ENCODE measurements around the gene GTF3C5.

The GTF3C5 gene

DNA sequence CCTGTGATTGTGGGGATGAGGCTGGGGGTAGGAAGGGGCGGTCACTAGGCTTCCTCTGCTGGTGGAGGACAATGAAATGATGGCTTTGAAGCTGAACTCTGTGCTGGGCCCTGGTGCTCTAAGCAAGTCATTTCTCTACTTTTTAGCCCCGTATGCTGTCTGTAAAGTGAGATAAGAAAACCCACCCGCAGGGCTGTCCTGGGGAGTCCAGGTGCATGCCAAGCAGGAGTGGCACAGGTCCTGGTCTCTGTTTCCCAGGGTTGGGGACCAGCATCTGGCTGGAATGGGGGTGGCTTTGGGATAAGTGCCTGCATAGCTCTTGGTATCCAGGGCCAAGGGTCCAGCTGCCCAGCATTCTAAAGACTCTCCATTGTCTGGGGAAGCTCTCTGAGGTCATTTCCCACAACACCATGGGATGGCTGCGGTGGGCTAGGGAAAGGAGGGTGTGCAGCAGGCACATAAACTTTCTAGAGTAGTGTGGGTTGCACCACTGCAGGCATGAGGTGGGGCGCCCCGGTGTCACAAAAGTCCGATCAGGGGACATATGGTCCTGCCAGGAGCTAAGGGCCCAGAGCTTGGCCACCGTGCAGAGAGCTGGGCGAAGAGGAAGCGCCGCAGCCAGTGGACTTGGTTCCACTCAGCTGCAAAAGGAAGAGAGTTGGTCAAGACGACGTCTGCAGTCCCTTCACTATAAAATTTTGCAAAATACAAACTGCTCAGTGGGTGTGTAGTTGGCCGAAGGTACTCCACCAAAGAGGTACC is 25.6 kb upstream of the GTF3C5 start:
- H3K36me3 Mint-ChIP-seq (ENCODE audit: low read depth), result no peaks in the 10 kb centered on the region
- no peak overlapping the region for H3K27ac Mint-ChIP-seq
- H3K4me3 Mint-ChIP-seq, result no peak overlapping the region
- no peaks in the 10 kb centered on the region for H3K4me1 Mint-ChIP-seq (ENCODE audit: low read depth)
- no peaks in the 10 kb centered on the region for H3K9me3 Mint-ChIP-seq
- peaks cover 71% of the 10 kb centered on the region for H3K27me3 Mint-ChIP-seq
- DNase-seq, result no peak

DNA sequence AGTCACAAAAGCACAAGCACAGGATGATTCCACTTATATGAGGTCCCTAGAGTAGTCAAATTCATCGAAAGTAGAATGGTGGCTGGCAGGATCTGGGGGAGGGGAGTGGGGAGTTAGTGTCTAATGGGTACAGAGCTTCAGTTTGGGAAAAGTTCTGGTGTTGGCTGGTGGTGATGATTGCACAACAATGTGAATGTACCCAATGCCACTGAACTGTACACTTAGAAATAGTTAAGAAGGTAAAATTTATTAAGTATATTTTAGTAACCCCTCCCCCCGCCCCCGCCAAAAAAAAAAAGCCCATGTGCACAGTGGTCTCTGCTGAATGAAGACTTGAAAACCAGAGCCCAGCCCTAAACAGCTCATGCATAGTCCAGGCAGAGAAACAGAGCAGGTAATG is 24.8 kb upstream of the GTF3C5 start:
- Mint-ChIP-seq H3K9me3 (no peaks in the 10 kb centered on the region), H3K27ac (no peak overlapping the region), H3K4me1 (ENCODE audit: low read depth) (no peaks in the 10 kb centered on the region)

DNA sequence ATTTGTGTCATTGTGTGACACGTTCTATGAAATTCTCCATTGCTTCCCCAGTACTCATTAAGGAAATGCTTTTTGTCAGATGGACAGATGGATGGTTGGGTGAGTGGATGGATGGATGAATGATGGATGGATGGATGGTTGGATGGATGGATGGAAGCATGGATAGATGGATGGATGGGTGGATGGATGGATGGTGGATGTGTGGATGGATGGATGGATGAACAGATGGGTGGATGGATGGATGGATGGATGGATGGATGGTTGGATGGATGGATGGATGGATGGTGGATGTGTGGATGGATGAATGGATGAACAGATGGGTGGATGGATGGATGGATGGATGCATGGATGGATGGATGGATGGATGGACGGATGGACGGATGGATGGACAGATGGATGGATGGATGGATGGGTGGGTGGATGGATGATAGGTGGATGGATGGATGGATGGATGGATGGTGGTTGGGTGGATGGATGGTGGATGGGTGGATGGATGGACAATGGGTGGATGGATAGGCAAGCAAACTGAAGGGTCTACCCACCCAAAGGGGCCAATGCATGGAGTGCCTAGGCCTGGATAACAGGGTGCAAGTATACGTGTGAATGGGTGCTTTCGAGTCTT is 24.0 kb upstream of the GTF3C5 start:
- DNase-seq, result no peak
- Mint-ChIP-seq H3K9me3 (no peaks in the 10 kb centered on the region), H3K36me3 (ENCODE audit: low read depth) (no peaks in the 10 kb centered on the region), H3K4me3 (no peak overlapping the region), H3K27me3 (peaks cover 65% of the 10 kb centered on the region), H3K4me1 (ENCODE audit: low read depth) (no peaks in the 10 kb centered on the region), H3K27ac (no peak overlapping the region)

More for the DNA sequence above, 24.8 kb upstream of the GTF3C5 start:
- Mint-ChIP-seq H3K27me3 (peaks cover 65% of the 10 kb centered on the region), H3K4me3 (no peak overlapping the region), H3K36me3 (ENCODE audit: low read depth) (no peaks in the 10 kb centered on the region)
- no peak for DNase-seq

DNA sequence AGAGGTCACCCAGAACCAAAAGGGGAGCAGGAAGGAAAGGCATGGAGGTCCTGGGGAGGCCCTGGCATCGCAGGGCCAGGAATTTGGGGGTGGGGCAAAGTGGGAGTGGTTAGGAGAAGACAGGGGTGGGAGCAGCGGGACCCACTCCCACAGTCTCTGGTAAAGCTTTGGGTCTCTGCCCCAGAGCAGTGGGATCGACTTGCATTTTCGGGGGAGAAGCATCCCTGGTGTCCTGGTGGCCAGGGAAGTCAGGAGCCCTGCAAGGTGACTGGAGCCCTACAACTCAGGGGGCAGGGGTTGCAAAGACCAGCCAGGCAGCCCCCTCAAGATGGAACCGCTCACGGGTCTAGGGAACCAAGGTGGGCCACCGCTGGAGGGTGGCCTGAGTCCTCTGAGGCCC is 22.4 kb upstream of the GTF3C5 start:
- no peaks in the 10 kb centered on the region for H3K4me1 Mint-ChIP-seq (ENCODE audit: low read depth)
- no peak overlapping the region for H3K4me3 Mint-ChIP-seq
- DNase-seq, result no peak
- H3K27ac Mint-ChIP-seq, result no peak overlapping the region
- H3K9me3 Mint-ChIP-seq, result no peaks in the 10 kb centered on the region
- no peaks in the 10 kb centered on the region for H3K36me3 Mint-ChIP-seq (ENCODE audit: low read depth)
- H3K27me3 Mint-ChIP-seq, result peaks cover 50% of the 10 kb centered on the region

DNA sequence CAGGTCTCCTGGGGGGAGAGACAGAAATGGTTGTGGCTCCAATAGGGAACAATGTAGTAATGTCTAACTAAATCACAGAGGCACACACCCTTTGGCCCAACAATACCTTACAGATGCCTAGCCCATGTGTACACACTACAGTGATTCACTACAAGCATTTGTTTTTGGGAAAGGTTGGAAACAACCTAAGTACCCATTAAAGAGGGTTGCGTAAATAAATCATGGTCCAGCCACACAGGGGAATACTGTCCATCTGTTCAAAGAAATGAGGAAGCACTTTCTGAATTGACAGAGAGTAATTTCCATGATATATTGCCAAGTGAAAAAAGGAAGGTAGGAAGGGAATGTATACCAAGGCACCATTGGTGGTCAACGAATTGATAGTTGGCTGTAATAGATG is 22.0 kb upstream of the GTF3C5 start:
- no peak overlapping the region for H3K4me3 Mint-ChIP-seq
- no peaks in the 10 kb centered on the region for H3K4me1 Mint-ChIP-seq (ENCODE audit: low read depth)
- H3K27ac Mint-ChIP-seq, result no peak overlapping the region
- DNase-seq, result no peak
- H3K9me3 Mint-ChIP-seq, result no peaks in the 10 kb centered on the region
- H3K27me3 Mint-ChIP-seq, result peaks cover 46% of the 10 kb centered on the region
- H3K36me3 Mint-ChIP-seq (ENCODE audit: low read depth), result no peaks in the 10 kb centered on the region

DNA sequence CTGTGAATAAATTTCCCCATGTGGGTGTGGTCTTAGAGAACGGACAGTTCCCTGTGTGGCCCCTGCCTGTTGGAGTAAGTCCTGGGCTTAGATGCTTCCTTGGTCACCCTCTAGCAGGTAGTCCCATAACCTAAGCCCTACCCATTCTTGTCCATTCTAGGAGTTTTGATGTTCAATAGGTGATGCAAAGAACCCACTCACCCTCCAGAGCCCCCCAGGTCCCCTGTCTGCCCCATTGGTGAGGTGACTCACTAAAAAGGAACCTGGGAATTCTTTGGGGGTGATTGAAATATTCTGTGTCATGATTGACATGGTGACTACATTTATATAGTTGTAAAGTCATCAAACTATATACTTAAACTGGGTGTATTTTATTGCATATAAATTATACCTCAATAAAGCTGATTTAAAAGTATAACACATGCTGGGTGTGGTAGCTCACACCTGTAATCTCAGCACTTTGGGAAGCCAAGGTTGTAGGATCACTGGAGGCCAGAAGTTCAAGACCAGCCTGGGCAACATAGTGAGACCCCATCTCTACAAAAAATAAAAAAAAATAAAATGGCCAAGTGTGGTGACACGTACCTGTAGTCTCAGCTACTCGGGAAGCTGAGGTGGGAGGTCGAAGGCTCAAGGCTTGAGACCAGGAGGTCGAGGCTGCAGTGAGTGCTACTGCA is 20.8 kb upstream of the GTF3C5 start:
- Mint-ChIP-seq H3K9me3 (peaks cover 3% of the 10 kb centered on the region), H3K36me3 (ENCODE audit: low read depth) (no peaks in the 10 kb centered on the region), H3K27me3 (peaks cover 34% of the 10 kb centered on the region), H3K4me1 (ENCODE audit: low read depth) (no peaks in the 10 kb centered on the region), H3K4me3 (no peak overlapping the region), H3K27ac (no peak overlapping the region)
- DNase-seq, result no peak

DNA sequence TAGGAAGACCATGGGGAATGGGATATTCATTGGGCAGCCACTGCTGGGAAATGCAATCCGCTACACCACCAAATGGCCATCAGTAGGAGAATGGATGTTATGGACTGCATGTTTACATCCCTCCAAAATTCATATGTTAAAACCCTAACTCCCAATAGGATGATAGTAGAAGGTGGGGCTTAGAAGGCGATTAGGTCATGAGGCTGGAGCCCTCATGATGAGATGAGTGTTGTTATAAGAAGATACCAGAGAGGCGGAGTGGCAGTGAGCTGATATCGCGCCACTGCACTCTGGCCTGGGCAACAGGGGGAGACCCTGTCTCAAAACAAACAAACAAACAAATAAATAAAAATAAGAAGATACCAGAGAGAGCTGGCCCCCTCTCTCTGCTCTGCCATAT is 16.1 kb upstream of the GTF3C5 start:
- Mint-ChIP-seq H3K27ac (no peak overlapping the region), H3K9me3 (peaks cover 7% of the 10 kb centered on the region), H3K4me1 (ENCODE audit: low read depth) (no peaks in the 10 kb centered on the region), H3K4me3 (no peak overlapping the region), H3K27me3 (peaks cover 7% of the 10 kb centered on the region), H3K36me3 (ENCODE audit: low read depth) (no peaks in the 10 kb centered on the region)
- DNase-seq, result no peak

DNA sequence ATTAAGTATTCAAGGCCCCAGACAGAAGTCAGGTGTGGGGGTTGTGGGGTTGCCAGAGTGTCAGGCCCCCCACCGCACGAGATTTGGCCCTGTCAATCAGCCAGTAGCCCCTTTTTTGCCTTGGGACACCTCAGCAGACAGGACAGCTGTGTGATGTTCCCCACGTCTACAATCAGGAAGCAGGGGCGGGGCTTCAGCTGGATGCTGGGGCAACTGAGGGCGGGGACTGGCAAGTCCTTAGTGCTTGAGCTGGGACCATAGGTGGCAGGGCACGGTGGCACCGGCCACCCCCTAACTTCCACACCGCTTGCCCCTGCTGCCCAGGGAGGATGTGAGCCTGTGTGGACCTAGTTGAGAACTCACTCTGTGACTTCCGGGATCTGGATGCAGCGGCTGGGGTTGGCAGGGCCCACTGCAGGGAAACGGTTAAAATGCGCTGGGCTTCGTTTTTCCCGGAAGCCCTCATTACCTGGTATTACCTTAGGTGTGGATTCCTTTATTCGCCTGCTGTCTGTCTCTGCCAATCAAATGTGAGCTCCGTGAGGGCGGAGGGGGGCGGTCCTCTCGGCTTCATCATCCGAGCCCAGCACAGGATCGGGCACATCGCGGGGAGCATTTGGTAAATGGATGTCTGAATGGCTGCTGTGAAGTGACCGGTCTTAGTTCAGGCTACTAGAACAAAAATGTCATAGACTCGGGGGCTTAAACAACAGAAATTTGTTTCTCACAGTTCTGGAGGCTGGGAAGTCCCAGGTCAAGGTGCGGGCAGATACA is 7.5 kb upstream of the GTF3C5 start:
- no peaks in the 10 kb centered on the region for H3K36me3 Mint-ChIP-seq (ENCODE audit: low read depth)
- H3K4me1 Mint-ChIP-seq (ENCODE audit: low read depth), result peaks cover 17% of the 10 kb centered on the region
- H3K27ac Mint-ChIP-seq, result no peak overlapping the region
- H3K4me3 Mint-ChIP-seq, result no peak overlapping the region
- no peaks in the 10 kb centered on the region for H3K9me3 Mint-ChIP-seq
- peak; percentile 43 for DNase-seq
- no peaks in the 10 kb centered on the region for H3K27me3 Mint-ChIP-seq

DNA sequence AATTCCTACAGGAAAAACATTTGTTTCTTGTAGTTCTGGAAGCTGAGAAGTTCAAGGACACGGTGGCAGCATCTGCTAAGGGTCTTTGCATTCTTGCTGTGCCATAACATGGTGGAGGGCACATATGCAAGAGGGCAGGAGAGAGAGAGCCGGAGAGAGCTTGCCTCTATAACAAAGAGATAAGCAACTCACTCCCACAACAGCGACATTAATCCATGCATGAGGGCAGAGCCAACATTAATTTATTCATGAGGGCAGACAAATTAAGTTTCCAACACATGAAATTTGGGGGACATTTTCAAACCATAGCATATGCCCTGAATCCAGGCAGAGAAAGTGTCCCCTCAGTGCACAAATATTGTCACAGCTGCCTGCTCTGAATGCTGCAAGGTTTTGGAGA is 4.4 kb upstream of the GTF3C5 start:
- peaks cover 13% of the 10 kb centered on the region for H3K36me3 Mint-ChIP-seq (ENCODE audit: low read depth)
- no peak overlapping the region for H3K27ac Mint-ChIP-seq
- peaks cover 31% of the 10 kb centered on the region for H3K4me1 Mint-ChIP-seq (ENCODE audit: low read depth)
- no peaks in the 10 kb centered on the region for H3K27me3 Mint-ChIP-seq
- no peaks in the 10 kb centered on the region for H3K9me3 Mint-ChIP-seq
- no peak for DNase-seq
- no peak overlapping the region for H3K4me3 Mint-ChIP-seq

DNA sequence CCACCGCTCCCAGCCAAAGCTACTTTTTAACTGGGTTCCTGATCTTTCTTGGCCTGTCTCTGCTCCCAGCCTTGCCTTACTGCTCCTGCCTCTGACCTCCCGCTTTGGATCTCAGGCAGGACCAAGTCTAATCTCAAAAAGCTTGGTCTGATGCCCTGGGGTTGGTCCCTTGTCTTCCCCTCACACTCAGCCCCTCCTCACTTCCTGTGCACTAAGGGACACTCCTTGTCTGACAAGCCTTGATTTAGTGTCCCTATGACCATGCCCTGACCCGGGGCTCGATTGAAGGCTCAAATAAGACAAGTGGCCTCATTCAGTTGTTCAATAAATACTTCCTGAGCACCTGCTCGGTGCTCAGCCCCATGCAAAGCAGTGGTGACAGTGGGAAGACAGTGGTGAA is 3.7 kb upstream of the GTF3C5 start:
- Mint-ChIP-seq H3K36me3 (ENCODE audit: low read depth) (peaks cover 20% of the 10 kb centered on the region), H3K27me3 (no peaks in the 10 kb centered on the region), H3K9me3 (no peaks in the 10 kb centered on the region), H3K27ac (no peak overlapping the region), H3K4me1 (ENCODE audit: low read depth) (peaks cover 37% of the 10 kb centered on the region), H3K4me3 (no peak overlapping the region)
- no peak for DNase-seq

DNA sequence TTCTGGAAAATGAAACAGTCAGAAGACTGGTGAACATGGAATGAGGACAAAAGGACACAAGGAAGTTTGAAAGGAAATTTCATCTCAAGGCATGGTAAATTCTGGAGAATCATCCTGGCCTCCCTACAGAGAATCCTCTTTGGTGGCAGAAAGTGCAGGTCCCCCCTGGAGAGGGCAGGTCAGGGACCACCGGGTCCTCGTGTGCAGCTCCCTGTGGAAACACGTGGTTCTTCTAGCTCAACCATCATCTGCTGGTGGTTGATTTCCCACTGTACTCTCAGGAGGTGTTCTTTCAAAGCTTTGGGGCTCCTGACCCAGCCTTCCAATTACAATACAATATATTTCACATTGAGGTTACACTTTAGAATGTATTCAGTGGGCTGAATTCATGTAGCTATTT is 2.6 kb upstream of the GTF3C5 start:
- Mint-ChIP-seq H3K27me3 (no peaks in the 10 kb centered on the region), H3K27ac (no peak overlapping the region), H3K9me3 (no peaks in the 10 kb centered on the region), H3K4me1 (ENCODE audit: low read depth) (peaks cover 39% of the 10 kb centered on the region), H3K4me3 (peak overlapping the region; percentile 93), H3K36me3 (ENCODE audit: low read depth) (peaks cover 31% of the 10 kb centered on the region)
- DNase-seq, result no peak

DNA sequence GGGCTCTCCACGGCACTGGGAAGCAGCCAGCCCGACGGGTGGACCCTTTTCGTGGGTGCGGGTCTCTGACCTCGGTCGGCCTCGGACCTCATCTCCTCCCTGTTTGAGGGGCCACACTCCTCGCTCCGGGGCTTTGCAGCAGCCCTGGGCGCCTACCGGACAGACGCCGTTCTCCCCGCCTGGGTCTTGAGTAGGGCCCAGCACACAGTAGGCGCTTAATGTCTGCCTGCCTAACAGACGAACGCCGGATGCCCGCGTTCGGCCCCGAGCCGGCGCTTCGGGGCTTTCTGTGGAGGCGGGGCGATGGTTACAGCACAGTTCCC is 842 bp upstream of the GTF3C5 start:
- Mint-ChIP-seq H3K36me3 (ENCODE audit: low read depth) (peaks cover 45% of the 10 kb centered on the region), H3K9me3 (no peaks in the 10 kb centered on the region), H3K4me3 (peak overlapping the region; percentile 93), H3K27me3 (no peaks in the 10 kb centered on the region), H3K27ac (peak overlapping the region; percentile 98), H3K4me1 (ENCODE audit: low read depth) (peaks cover 52% of the 10 kb centered on the region)
- DNase-seq, result no peak

DNA sequence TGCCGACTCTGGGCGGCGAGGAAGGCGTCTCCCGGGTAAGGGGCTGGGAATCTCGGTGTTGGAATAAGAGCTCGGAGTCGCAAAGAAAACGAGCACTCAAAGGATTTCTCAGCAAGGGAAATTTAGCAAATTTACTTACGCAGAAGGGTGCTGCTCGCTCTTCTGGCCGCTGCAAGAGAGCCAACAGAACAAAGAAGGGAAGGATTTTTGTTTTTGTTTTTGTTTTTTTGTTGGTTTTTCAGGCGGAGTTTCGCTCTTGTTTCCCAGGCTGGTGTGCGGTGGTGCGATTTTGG is 279 bp downstream of the GTF3C5 start:
- H3K27me3 Mint-ChIP-seq, result no peaks in the 10 kb centered on the region
- no peak for DNase-seq
- H3K4me3 Mint-ChIP-seq, result peak overlapping the region; percentile 93
- peaks cover 46% of the 10 kb centered on the region for H3K36me3 Mint-ChIP-seq (ENCODE audit: low read depth)
- peaks cover 57% of the 10 kb centered on the region for H3K4me1 Mint-ChIP-seq (ENCODE audit: low read depth)
- peak overlapping the region; percentile 98 for H3K27ac Mint-ChIP-seq
- H3K9me3 Mint-ChIP-seq, result no peaks in the 10 kb centered on the region

DNA sequence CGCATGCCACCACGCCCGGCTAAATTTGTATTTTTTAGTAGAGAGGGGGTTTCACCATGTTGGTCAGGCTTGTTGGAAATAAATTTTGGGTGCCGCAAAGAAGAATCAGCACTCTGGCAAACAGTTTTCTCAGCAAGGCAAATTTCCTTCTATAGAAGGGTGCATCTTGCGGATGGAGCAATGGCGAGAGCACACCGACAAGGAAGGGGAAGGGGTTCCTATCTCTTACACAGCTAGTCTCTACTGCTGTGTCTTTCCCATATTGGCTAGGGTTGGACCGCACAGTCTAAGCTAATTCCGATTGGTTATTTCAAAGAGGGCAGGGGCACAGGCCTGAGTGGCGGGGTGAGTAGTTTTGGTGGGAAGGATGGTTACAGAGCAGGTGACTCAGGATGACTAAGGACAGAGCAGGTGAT is 707 bp downstream of the GTF3C5 start:
- Mint-ChIP-seq H3K36me3 (ENCODE audit: low read depth) (peaks cover 48% of the 10 kb centered on the region), H3K9me3 (no peaks in the 10 kb centered on the region), H3K4me1 (ENCODE audit: low read depth) (peaks cover 59% of the 10 kb centered on the region), H3K27ac (peak overlapping the region; percentile 98), H3K27me3 (no peaks in the 10 kb centered on the region), H3K4me3 (peak overlapping the region; percentile 93)
- no peak for DNase-seq

DNA sequence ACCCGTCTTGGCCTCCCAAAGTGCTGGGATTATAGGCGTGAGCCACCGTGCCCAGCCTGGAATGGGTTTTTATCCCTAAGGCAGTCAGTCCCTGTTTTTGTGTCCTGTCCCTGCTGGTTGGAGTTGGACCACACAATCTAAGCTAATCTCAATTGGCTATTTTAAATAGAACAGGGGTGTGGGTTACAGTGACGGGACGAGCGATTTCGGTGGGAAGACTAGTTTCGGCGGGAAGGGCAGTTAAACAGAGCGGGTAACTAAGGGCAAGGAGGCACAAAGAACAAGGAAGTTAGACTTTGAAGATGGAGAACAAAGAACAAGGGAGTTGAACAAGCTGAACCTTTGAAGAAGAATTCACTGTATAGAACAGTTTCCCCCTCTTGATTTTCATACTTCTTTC is 1.4 kb downstream of the GTF3C5 start:
- Mint-ChIP-seq H3K4me1 (ENCODE audit: low read depth) (peaks cover 59% of the 10 kb centered on the region), H3K9me3 (no peaks in the 10 kb centered on the region), H3K4me3 (peak overlapping the region; percentile 93), H3K27ac (peak overlapping the region; percentile 98), H3K27me3 (no peaks in the 10 kb centered on the region), H3K36me3 (ENCODE audit: low read depth) (peaks cover 54% of the 10 kb centered on the region)
- no peak for DNase-seq
